HepG2 (cell line): ENCODE results near the gene FAM83E. TPM values are rescaled to one million over a fixed set of nuclear protein-coding genes. Genes with fewer than 3 reads are reported as not detected.

ENCODE experiments used
- ATRX ChIP-seq: sonication (generic); formaldehyde crosslinking; IDR thresholded peaks from 2 replicates; pipeline ENCODE4 v1.4.0; 2020; ENCODE audit warnings: missing genetic modification reagents, borderline replicate concordance
- BCL6 ChIP-seq: IDR thresholded peaks from 2 replicates; pipeline ENCODE4 v1.6.1; 2016; ENCODE audit warnings: missing genetic modification reagents, missing compliant biosample characterization
- CENPX ChIP-seq: sonication (generic); formaldehyde crosslinking; IDR thresholded peaks from 2 replicates; pipeline ENCODE4 v1.9.0; 2021; ENCODE audit warnings: mild to moderate bottlenecking, missing genetic modification reagents, moderate library complexity
- FOXM1 ChIP-seq: sonication (generic); formaldehyde crosslinking; IDR thresholded peaks from 2 replicates; pipeline ENCODE4 v1.5.0; 2020; ENCODE audit warnings: missing genetic modification reagents
- GABPA ChIP-seq, 2 experiments: IDR thresholded peaks; 2 replicates each; pipeline ENCODE4 v1.6.1; 2011 to 2016; ENCODE audit warnings: low read depth in 2 of 2, low read length in 1 of 2, missing biosample characterization in 1 of 2, missing genetic modification characterization in 1 of 2
- HES4 ChIP-seq: sonication (generic); formaldehyde crosslinking; IDR thresholded peaks from 2 replicates; pipeline ENCODE4 v1.9.0; 2021; ENCODE audit warnings: mild to moderate bottlenecking, missing genetic modification reagents, borderline replicate concordance
- MTA1 ChIP-seq: sonication (generic); formaldehyde crosslinking; IDR thresholded peaks from 2 replicates; pipeline ENCODE4 v1.4.0; 2020; ENCODE audit warnings: missing genetic modification reagents, mild to moderate bottlenecking, borderline replicate concordance
- SIN3A ChIP-seq: IDR thresholded peaks from 2 replicates; pipeline ENCODE4 v1.6.1; 2011; ENCODE audit warnings: low read depth, mild to moderate bottlenecking, control low read depth, low read length, borderline replicate concordance
- SMAD1 ChIP-seq: sonication (generic); formaldehyde crosslinking; IDR thresholded peaks from 2 replicates; pipeline ENCODE4 v1.4.0; 2020; ENCODE audit warnings: missing genetic modification reagents, low read depth, mild to moderate bottlenecking, borderline replicate concordance
- SMYD3 ChIP-seq: sonication (generic); formaldehyde crosslinking; IDR thresholded peaks from 2 replicates; pipeline ENCODE4 v1.8.1; 2023; ENCODE audit warnings: mild to moderate bottlenecking, missing genetic modification reagents
- SNAPC2 ChIP-seq: sonication (generic); formaldehyde crosslinking; IDR thresholded peaks from 2 replicates; pipeline ENCODE4 v1.8.1; 2022; ENCODE audit warnings: mild to moderate bottlenecking, missing genetic modification reagents
- SP4 ChIP-seq: sonication (generic); formaldehyde crosslinking; IDR thresholded peaks from 2 replicates; pipeline ENCODE4 v1.8.1; 2023; ENCODE audit warnings: mild to moderate bottlenecking, missing genetic modification reagents
- TBX3 ChIP-seq: fragments of 450-650 bp; IDR thresholded peaks from 2 replicates; pipeline ENCODE4 v1.6.1; 2017; ENCODE audit warnings: antibody characterized with exemption, mild to moderate bottlenecking, inconsistent platforms, borderline replicate concordance
- ZBTB8A ChIP-seq: sonication (generic); formaldehyde crosslinking; IDR thresholded peaks from 2 replicates; pipeline ENCODE4 v1.4.0; 2020; ENCODE audit warnings: mild to moderate bottlenecking, low read depth, missing genetic modification reagents, borderline replicate concordance
- ZNF17 ChIP-seq: sonication (generic); formaldehyde crosslinking; IDR thresholded peaks from 2 replicates; pipeline ENCODE4 v1.5.0; 2020; ENCODE audit warnings: mild to moderate bottlenecking, missing genetic modification reagents
- ZNF30 ChIP-seq: sonication (generic); formaldehyde crosslinking; IDR thresholded peaks from 2 replicates; pipeline ENCODE4 v1.5.0; 2020; ENCODE audit warnings: mild to moderate bottlenecking, missing genetic modification reagents
- ZNF670 ChIP-seq: sonication (generic); formaldehyde crosslinking; IDR thresholded peaks from 2 replicates; pipeline ENCODE4 v1.8.0; 2022; ENCODE audit warnings: mild to moderate bottlenecking, missing genetic modification reagents, borderline replicate concordance
- ZNF709 ChIP-seq: sonication (generic); formaldehyde crosslinking; IDR thresholded peaks from 2 replicates; pipeline ENCODE4 v1.5.0; 2020; ENCODE audit warnings: mild to moderate bottlenecking, missing genetic modification reagents
- ZNF839 ChIP-seq: sonication (generic); formaldehyde crosslinking; IDR thresholded peaks from 2 replicates; pipeline ENCODE4 v1.4.0; 2020; ENCODE audit warnings: missing genetic modification reagents, mild to moderate bottlenecking, borderline replicate concordance
- polyA plus RNA-seq, 8 experiments: library from polyadenylated mRNA; depleted of rRNA in 3 of 8; stranded (reverse) in 7 of 8; unstranded in 1 of 8; fragments of >200 nt; fragmentation: Illumina TruSeq in 4 of 8; extraction: Trizol in 4 of 8; gene quantifications; 2 replicates each; pipeline versions ENCODE4 v1.2.1 to v1.2.3, GENCODE V29; 2011 to 2016; ENCODE audit warnings: low read depth in 4 of 8, missing spikeins in 1 of 8, mixed read lengths in 1 of 8; ENCODE audit not compliant: insufficient read depth in 1 of 8
- total RNA-seq, 5 experiments: library from RNA; depleted of rRNA; stranded (reverse); fragments of >200 nt; fragmentation: Illumina TruSeq; extraction: Trizol; gene quantifications; 2 replicates each; pipeline ENCODE4 v1.2.3, GENCODE V29; 2016; ENCODE audit warnings: low read depth in 1 of 5
- TF ChIP-seq, protein P1 (sequence below): sonication (generic); formaldehyde crosslinking; IDR thresholded peaks from 2 replicates; pipeline ENCODE4 v1.9.0; 2021; ENCODE audit warnings: mild to moderate bottlenecking, missing genetic modification reagents
- TF ChIP-seq, protein P2 (sequence below): IDR thresholded peaks from 2 replicates; pipeline ENCODE4 v1.6.1; 2016
- TF ChIP-seq, protein P3 (sequence below): sonication (generic); formaldehyde crosslinking; IDR thresholded peaks from 2 replicates; pipeline ENCODE4 v1.4.0; 2020; ENCODE audit warnings: missing genetic modification reagents, low read depth, mild to moderate bottlenecking, borderline replicate concordance
- TF ChIP-seq, protein P4 (sequence below): IDR thresholded peaks from 2 replicates; pipeline ENCODE4 v1.6.1; 2012; ENCODE audit warnings: inconsistent platforms

The FAM83E gene
- total and polyA plus RNA-seq, 2 of the 13 experiments (the other 11 are each of a cell fraction or from before 2014, with no cell fraction given): 0.18 to 0.60 TPM

DNA sequence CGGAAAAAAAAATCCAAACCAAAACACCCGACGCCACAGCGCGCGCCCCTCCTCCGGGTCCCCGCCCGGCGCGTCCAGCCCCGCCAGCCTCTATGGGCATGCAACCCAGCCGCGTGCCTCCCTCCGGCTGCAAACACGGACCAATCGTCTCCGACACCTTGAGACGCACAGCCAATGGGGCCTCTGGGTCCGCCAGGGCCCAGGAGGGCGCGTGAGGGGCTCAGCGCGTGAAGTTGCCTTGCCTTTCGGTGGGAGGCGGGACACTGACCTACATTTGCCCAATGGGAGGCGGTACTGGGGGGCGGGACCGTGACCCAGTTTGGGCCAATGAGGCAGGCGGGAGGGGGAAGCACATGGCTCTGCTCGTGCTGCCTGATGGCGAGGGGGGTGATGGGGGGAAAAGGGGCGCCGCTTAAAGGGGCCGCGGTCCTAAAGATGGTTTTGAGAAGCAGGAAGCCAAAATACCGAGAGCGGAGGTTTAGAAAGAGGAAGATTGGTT lies 22.6 kb upstream of the FAM83E start (continued):
- TF ChIP-seq, protein P1, sequence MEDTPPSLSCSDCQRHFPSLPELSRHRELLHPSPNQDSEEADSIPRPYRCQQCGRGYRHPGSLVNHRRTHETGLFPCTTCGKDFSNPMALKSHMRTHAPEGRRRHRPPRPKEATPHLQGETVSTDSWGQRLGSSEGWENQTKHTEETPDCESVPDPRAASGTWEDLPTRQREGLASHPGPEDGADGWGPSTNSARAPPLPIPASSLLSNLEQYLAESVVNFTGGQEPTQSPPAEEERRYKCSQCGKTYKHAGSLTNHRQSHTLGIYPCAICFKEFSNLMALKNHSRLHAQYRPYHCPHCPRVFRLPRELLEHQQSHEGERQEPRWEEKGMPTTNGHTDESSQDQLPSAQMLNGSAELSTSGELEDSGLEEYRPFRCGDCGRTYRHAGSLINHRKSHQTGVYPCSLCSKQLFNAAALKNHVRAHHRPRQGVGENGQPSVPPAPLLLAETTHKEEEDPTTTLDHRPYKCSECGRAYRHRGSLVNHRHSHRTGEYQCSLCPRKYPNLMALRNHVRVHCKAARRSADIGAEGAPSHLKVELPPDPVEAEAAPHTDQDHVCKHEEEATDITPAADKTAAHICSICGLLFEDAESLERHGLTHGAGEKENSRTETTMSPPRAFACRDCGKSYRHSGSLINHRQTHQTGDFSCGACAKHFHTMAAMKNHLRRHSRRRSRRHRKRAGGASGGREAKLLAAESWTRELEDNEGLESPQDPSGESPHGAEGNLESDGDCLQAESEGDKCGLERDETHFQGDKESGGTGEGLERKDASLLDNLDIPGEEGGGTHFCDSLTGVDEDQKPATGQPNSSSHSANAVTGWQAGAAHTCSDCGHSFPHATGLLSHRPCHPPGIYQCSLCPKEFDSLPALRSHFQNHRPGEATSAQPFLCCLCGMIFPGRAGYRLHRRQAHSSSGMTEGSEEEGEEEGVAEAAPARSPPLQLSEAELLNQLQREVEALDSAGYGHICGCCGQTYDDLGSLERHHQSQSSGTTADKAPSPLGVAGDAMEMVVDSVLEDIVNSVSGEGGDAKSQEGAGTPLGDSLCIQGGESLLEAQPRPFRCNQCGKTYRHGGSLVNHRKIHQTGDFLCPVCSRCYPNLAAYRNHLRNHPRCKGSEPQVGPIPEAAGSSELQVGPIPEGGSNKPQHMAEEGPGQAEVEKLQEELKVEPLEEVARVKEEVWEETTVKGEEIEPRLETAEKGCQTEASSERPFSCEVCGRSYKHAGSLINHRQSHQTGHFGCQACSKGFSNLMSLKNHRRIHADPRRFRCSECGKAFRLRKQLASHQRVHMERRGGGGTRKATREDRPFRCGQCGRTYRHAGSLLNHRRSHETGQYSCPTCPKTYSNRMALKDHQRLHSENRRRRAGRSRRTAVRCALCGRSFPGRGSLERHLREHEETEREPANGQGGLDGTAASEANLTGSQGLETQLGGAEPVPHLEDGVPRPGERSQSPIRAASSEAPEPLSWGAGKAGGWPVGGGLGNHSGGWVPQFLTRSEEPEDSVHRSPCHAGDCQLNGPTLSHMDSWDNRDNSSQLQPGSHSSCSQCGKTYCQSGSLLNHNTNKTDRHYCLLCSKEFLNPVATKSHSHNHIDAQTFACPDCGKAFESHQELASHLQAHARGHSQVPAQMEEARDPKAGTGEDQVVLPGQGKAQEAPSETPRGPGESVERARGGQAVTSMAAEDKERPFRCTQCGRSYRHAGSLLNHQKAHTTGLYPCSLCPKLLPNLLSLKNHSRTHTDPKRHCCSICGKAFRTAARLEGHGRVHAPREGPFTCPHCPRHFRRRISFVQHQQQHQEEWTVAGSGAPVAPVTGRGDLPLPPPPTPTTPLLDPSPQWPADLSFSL (CRISPR knock-in tag): no peak
- TF ChIP-seq, protein P2, sequence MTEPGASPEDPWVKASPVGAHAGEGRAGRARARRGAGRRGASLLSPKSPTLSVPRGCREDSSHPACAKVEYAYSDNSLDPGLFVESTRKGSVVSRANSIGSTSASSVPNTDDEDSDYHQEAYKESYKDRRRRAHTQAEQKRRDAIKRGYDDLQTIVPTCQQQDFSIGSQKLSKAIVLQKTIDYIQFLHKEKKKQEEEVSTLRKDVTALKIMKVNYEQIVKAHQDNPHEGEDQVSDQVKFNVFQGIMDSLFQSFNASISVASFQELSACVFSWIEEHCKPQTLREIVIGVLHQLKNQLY (CRISPR knock-in tag): 0 out of 2 replicates have a peak, but pooled peaks have one; percentile 67
- TF ChIP-seq ZNF670 (CRISPR knock-in tag) (no peak; the same call in 1 of the 2 replicates), BCL6 (peak; percentile 70), MTA1 (CRISPR knock-in tag) (peak; percentile 35; the same call in 1 of the 2 replicates), ZNF709 (CRISPR knock-in tag) (peak; percentile 44; the same call in 1 of the 2 replicates), SMYD3 (0 out of 2 replicates have a peak, but pooled peaks have one; percentile 50), HES4 (CRISPR knock-in tag) (peak; percentile 64), FOXM1 (no peak), SMAD1 (CRISPR knock-in tag) (no peak), ZNF30 (CRISPR knock-in tag) (no peak), SIN3A (0 out of 2 replicates have a peak, but pooled peaks have one; percentile 18), GABPA (IDR thresholded peaks at IDR 0.05; ENCODE audit: low read depth, low read length) (no peak; the same call in 1 of the 2 replicates), GABPA (CRISPR knock-in tag; IDR thresholded peaks at IDR 0.05; ENCODE audit: low read depth) (peak; percentile 57; the same call in 1 of the 2 replicates), TBX3 (peak; percentile 56; the same call in 1 of the 2 replicates), ATRX (CRISPR knock-in tag) (no peak), ZNF839 (CRISPR knock-in tag) (peak; percentile 85; the same call in 1 of the 2 replicates), SNAPC2 (peak; percentile 89), ZBTB8A (CRISPR knock-in tag) (peak; percentile 97), CENPX (CRISPR knock-in tag) (no peak), SP4 (CRISPR knock-in tag) (peak; percentile 93), ZNF17 (CRISPR knock-in tag) (no peak)
- TF ChIP-seq, protein P3, sequence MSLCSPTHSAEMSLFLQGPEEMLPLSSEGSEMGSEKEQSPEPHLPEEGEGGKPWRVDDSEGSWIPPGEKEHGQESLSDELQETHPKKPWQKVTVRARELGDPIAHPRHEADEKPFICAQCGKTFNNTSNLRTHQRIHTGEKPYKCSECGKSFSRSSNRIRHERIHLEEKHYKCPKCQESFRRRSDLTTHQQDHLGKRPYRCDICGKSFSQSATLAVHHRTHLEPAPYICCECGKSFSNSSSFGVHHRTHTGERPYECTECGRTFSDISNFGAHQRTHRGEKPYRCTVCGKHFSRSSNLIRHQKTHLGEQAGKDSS: peak; percentile 68
- TF ChIP-seq, protein P4, sequence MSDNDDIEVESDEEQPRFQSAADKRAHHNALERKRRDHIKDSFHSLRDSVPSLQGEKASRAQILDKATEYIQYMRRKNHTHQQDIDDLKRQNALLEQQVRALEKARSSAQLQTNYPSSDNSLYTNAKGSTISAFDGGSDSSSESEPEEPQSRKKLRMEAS: peak; percentile 100
